ENCODE results near the gene ARSA. TPM values are rescaled to one million over a fixed set of nuclear protein-coding genes. Genes with fewer than 3 reads are reported as not detected.
A peak's percentile ranks its signal among the peaks of the same experiment; 100 is the strongest.

The ARSA gene
- 20.6 and 22.1 TPM in 2 replicates for total RNA-seq

DNA sequence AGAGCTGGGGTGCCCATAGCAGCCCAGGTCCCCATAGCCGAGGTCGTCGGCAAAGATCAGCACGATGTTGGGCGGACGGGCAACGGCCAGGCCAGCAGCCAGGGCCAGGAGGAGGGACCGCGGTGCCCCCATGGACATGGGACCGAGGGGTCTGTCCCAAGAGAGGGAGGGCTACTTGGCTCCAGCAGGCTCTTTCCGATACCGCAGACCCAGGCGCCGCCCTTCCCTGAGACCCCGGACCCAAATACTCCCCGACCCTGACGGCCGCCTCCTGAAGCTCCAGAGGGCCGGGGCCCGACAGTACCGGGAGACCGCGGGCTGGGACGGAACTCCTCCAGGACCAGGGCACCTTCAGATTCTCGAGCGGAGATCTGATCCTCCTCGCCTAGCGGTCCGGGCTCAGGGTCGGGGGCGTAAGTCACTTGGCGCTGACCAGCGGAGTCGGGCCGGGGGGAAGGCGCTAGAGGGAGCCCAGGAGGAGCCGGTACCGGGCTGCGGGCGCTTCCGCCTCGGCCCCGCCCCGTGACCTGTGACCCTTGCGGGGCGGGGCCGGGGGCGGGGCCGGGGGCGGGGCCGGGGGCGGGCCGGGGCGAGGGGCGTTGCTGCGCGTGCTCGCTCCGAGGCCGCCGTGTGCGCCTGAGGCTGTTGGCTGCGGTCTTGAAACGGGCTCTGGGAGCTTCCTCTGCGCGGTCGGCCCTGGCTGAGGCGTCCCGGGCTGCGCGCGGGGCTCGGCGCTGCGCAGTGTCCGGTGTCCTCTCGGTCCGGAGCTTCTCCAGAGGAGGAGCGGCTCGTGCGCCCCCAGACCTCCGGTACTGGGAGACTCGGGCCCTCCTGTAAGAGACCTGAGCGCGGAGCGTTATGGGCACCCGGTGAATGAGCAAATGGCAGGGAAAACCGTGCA is at the start of gene ARSA:
Gene ARSA, minus strand, starts transcription at position 511 of the 901 bp plus-strand sequence. Its CDS starts 373 bp downstream, at position 138.
- Mint-ChIP-seq H3K27ac (peak within 1 kb of the TSS; percentile 75), H3K9me3 (no peaks in the 10 kb centered on the region), H3K4me1 (peaks cover 16% of the 10 kb centered on the region), H3K27me3 (no peaks in the 10 kb centered on the region), H3K4me3 (peak within 1 kb of the TSS; percentile 94), H3K36me3 (ENCODE audit: low read depth) (peaks cover 9% of the 10 kb centered on the region)
- DNase-seq, result peak; percentile 94
- intact Hi-C loops (cut with micrococcal nuclease), result loop anchor here (2.0 to 5.0 kb wide), 2 partner anchors 45 to 64 kb away; partner anchors contain the start of gene CHKB

- H3K36me3 Mint-ChIP-seq (ENCODE audit: low read depth), result no peaks in the 10 kb centered on the region
- peaks cover 5% of the 10 kb centered on the region for H3K4me1 Mint-ChIP-seq
- intact Hi-C loops (cut with micrococcal nuclease), result no loop called here
- H3K27ac Mint-ChIP-seq, result no peak overlapping the region
- no peaks in the 10 kb centered on the region for H3K9me3 Mint-ChIP-seq
- no peak overlapping the region for H3K4me3 Mint-ChIP-seq
- H3K27me3 Mint-ChIP-seq, result peaks cover 32% of the 10 kb centered on the region
- no peak for DNase-seq
Measured at GRCh38 chr22:50676661-50677492, 48.9 kb upstream of the ARSA start.

DNA sequence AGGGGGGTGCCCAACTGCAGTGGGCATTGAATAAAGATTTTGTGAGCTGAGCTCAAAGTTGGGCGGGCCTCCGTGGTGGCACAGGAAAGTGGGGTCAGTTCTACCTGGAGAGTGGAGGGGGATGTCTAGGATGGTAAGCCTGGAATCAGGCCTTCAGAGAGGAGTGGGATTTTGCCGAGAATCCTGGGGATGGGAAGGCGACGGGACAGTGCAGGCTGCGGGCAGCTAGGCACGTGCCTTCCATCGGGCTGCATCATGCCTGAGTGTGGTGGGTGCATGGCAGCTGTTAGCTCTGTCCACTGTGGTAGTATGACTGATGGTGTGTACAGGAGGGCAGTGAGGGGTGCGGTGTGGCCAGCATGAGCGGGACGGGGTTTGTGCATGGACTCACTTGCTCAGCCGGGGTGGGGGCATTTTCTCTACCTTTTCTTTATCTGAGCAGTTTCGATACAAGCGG is 48.3 kb upstream of the ARSA start:
- H3K27me3 Mint-ChIP-seq, result peaks cover 38% of the 10 kb centered on the region
- H3K27ac Mint-ChIP-seq, result no peak overlapping the region
- H3K9me3 Mint-ChIP-seq, result no peaks in the 10 kb centered on the region
- H3K4me3 Mint-ChIP-seq, result peak overlapping the region; percentile 5
- no peak for DNase-seq
- peaks cover 5% of the 10 kb centered on the region for H3K4me1 Mint-ChIP-seq
- intact Hi-C loops (cut with micrococcal nuclease), result no loop called here
- H3K36me3 Mint-ChIP-seq (ENCODE audit: low read depth), result no peaks in the 10 kb centered on the region

DNA sequence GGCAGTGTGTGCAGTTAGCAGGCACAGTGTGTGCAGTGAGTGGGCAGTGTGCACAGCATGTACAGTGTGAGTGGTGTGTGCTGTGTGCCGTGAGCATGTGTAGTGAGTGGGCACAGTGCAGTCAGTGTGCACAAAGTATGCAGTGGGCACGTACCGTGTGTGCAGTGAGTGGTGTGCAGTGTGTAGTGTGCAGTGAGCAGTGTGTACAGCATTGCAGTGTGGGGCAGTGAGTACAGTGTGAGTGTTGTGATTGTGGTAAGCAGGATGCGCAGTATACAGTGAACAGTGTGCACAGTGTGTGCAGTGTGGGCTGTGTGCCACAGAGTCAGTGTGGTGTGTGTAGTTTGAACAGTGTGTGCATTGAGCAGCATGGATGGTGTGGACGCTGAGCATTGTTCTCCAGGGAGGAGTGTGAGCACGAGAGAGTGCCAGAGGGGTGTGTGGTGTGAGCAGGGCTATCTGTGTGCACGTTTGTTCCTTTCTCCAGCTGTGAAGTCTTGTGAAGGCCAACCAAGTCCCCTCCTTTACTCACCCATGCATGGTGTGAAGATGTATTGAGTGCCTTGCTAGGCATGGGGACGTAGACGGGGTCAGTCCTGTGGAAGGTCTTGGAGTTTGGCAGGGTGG is 47.7 kb upstream of the ARSA start:
- peak overlapping the region; percentile 5 for H3K4me3 Mint-ChIP-seq
- peaks cover 5% of the 10 kb centered on the region for H3K4me1 Mint-ChIP-seq
- H3K36me3 Mint-ChIP-seq (ENCODE audit: low read depth), result no peaks in the 10 kb centered on the region
- peaks cover 44% of the 10 kb centered on the region for H3K27me3 Mint-ChIP-seq
- H3K9me3 Mint-ChIP-seq, result no peaks in the 10 kb centered on the region
- H3K27ac Mint-ChIP-seq, result no peak overlapping the region
- no peak for DNase-seq
- intact Hi-C loops (cut with micrococcal nuclease), result no loop called here

DNA sequence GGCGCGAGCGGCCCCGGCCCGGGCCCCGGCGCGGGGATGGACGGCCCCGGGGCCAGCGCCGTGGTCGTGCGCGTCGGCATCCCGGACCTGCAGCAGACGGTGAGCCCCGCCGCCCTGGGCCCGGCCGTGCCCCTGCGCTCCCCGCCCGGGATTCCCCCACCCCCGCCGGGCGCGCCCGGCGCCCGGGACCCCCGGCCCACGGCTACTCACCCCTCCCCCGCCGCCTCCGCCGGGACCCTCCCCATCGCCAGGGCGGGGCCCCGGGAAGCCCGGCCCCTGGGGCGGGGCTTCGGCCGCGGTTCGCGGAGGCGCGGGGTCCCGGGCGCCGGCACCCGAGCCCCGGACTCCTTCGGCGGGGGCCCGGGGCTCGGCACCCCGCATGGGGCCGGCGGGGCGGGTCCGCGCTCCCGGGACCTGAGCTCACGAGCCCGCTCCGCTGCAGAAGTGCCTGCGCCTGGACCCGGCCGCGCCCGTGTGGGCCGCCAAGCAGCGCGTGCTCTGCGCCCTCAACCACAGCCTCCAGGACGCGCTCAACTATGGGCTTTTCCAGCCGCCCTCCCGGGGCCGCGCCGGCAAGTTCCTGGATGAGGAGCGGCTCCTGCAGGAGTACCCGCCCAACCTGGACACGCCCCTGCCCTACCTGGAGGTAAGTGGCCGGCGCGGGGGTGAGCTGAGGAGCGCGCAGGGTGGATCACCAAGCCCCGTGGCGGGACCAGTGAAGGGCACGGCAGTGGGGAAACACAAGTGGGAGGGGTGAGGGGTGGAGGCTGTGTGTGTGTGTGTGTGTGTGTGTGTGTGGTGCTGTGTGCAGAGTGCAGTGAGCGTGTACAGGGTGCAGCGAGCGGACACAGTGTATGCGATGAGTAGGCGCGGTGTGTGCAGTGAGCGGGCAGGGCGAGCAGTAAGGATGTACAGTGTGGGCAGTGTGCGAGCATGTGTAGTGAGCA is 46.9 kb upstream of the ARSA start:
- no peak overlapping the region for H3K27ac Mint-ChIP-seq
- peaks cover 47% of the 10 kb centered on the region for H3K27me3 Mint-ChIP-seq
- peak; percentile 66 for DNase-seq
- intact Hi-C loops (cut with micrococcal nuclease), result no loop called here
- peak overlapping the region; percentile 5 for H3K4me3 Mint-ChIP-seq
- peaks cover 5% of the 10 kb centered on the region for H3K4me1 Mint-ChIP-seq
- no peaks in the 10 kb centered on the region for H3K9me3 Mint-ChIP-seq
- H3K36me3 Mint-ChIP-seq (ENCODE audit: low read depth), result no peaks in the 10 kb centered on the region

DNA sequence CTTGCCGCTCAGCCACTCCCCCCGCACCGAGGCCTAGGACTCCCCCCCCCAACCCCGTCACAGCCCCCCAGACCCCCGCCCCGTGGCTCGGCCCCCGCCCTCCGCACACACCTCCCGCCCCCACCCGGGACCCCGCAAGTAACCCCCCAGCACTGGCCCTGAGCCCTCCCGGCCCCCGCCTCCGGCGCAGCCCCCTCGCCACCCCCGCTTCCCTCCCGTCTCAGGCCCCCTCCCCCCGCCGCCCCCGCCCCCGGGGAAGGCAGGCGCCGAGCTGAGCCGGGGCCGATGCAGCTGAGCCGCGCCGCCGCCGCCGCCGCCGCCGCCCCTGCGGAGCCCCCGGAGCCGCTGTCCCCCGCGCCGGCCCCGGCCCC is 46.2 kb upstream of the ARSA start:
- intact Hi-C loops (cut with micrococcal nuclease), result no loop called here
- Mint-ChIP-seq H3K4me3 (no peak overlapping the region), H3K36me3 (ENCODE audit: low read depth) (no peaks in the 10 kb centered on the region), H3K27me3 (peaks cover 47% of the 10 kb centered on the region), H3K4me1 (peaks cover 5% of the 10 kb centered on the region), H3K27ac (no peak overlapping the region), H3K9me3 (no peaks in the 10 kb centered on the region)
- no peak for DNase-seq

GRCh38 chr22:50673231-50674129 is 45.5 kb upstream of the ARSA start:
- Mint-ChIP-seq H3K4me3 (peak overlapping the region; percentile 59), H3K4me1 (peaks cover 5% of the 10 kb centered on the region), H3K9me3 (no peaks in the 10 kb centered on the region), H3K27me3 (peaks cover 47% of the 10 kb centered on the region), H3K36me3 (ENCODE audit: low read depth) (no peaks in the 10 kb centered on the region), H3K27ac (no peak overlapping the region)
- intact Hi-C loops (cut with micrococcal nuclease), result no loop called here
- peak; percentile 61 for DNase-seq

GRCh38 chr22:50672471-50673230 is 44.7 kb upstream of the ARSA start, which contains the start of gene SHANK3:
Gene SHANK3 (plus strand): TSS chr22:50672823.
- Mint-ChIP-seq H3K27ac (no peak within 1 kb of the TSS), H3K4me3 (peak within 1 kb of the TSS; percentile 59), H3K27me3 (peaks cover 54% of the 10 kb centered on the region), H3K9me3 (no peaks in the 10 kb centered on the region), H3K36me3 (ENCODE audit: low read depth) (no peaks in the 10 kb centered on the region), H3K4me1 (peaks cover 5% of the 10 kb centered on the region)
- intact Hi-C loops (cut with micrococcal nuclease), result no loop called here
- peak; percentile 34 for DNase-seq

DNA sequence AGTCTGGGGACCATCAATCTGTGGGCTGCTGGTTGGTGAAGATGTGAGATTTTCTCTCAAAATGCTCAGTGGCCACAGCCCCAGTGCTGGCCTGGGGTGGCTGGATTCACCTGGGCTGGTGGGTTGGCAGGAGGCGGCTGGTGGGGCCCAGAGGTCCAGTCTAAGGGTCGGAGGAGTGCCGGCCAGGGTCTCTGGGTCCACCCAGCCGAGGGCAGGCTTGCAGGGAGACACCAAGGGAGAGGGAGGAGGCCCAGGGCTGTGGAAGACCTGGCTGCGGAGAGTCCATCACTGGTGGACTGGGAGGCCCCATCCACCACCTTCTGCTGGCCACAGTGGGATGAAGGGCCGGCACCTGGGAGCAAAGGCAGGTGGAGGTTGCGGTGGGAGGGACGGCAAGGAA is 44.1 kb upstream of the ARSA start:
- Mint-ChIP-seq H3K36me3 (ENCODE audit: low read depth) (no peaks in the 10 kb centered on the region), H3K27me3 (peaks cover 54% of the 10 kb centered on the region), H3K4me3 (no peak overlapping the region), H3K9me3 (no peaks in the 10 kb centered on the region), H3K27ac (no peak overlapping the region), H3K4me1 (peaks cover 5% of the 10 kb centered on the region)
- intact Hi-C loops (cut with micrococcal nuclease), result no loop called here
- DNase-seq, result peak; percentile 50

DNA sequence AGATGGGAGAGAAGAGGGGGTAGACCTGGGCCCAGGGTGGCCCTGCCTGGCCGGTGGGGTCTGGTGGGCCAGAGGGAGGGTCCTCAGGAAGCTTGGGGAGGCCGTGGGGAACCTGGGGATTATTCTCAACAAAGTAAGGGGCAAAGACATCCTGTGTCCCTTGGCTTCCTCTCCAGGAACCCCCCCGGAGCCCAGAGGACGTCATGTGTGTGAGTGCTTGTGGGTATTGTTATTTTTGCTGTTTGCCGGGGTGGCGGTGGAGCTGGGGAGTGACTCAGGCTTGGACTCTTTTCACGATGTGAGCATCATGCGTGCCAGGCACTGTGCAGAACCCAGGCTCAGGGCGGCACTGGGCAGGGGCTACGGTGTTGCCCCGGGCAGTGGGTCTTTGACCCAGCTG is 43.7 kb upstream of the ARSA start:
- Mint-ChIP-seq H3K27ac (no peak overlapping the region), H3K36me3 (ENCODE audit: low read depth) (no peaks in the 10 kb centered on the region), H3K4me1 (peaks cover 5% of the 10 kb centered on the region), H3K4me3 (no peak overlapping the region), H3K27me3 (peaks cover 54% of the 10 kb centered on the region), H3K9me3 (no peaks in the 10 kb centered on the region)
- intact Hi-C loops (cut with micrococcal nuclease), result no loop called here
- DNase-seq, result peak; percentile 51

GRCh38 chr22:50670914-50671538 is 43.1 kb upstream of the ARSA start:
- no peaks in the 10 kb centered on the region for H3K36me3 Mint-ChIP-seq (ENCODE audit: low read depth)

More at GRCh38 chr22:50670914-50671538, 43.1 kb upstream of the ARSA start:
- Mint-ChIP-seq H3K9me3 (no peaks in the 10 kb centered on the region), H3K4me1 (peaks cover 5% of the 10 kb centered on the region), H3K4me3 (no peak overlapping the region), H3K27ac (no peak overlapping the region), H3K27me3 (peaks cover 50% of the 10 kb centered on the region)
- intact Hi-C loops (cut with micrococcal nuclease), result no loop called here
- no peak for DNase-seq

Data from activated CD4-positive, alpha-beta T cell treated with anti-CD3 and anti-CD28 coated beads, Interleukin-2, amount 10 ng/mL, durations not matched to agents 24 days and 14 days (primary cell).